Sigmoid colon (tissue), 4 donors: ENCODE results near the gene DRC3.

Experiments
- CTCF ChIP-seq, 4 experiments: fragments of 450-650 bp in 3 of 4; fragments of 200-600 bp in 1 of 4; IDR thresholded peaks; one replicate each; pipeline ENCODE4 v1.5.1; 2016 to 2019; ENCODE audit warnings: antibody characterized with exemption in 4 of 4, mild to moderate bottlenecking in 3 of 4, moderate library complexity in 2 of 4
- POLR2AphosphoS5 ChIP-seq, 4 donors: sonication (generic); formaldehyde crosslinking; IDR thresholded peaks; one replicate each; pipeline ENCODE4 v1.6.1; 2017; ENCODE audit warnings: antibody characterized with exemption in 4 of 4

GRCh38 chr17:17981330-17981729, 8.7 kb downstream of the DRC3 start:
- TF ChIP-seq CTCF (IDR thresholded peaks at IDR 0.05) (no peak), POLR2AphosphoS5 (IDR thresholded peaks at IDR 0.05) (no peak)
